Testis (tissue), 2 donors: ENCODE measurements around the gene RIMS3.

ENCODE experiments used
- CTCF ChIP-seq, 3 experiments: fragments of 450-650 bp in 2 of 3; fragments of 200-600 bp in 1 of 3; sonication (generic) in 1 of 3; IDR thresholded peaks; one replicate each; pipeline ENCODE4 v1.5.1; 2016 to 2019; ENCODE audit warnings: antibody characterized with exemption in 3 of 3, mild to moderate bottlenecking in 2 of 3, moderate library complexity in 1 of 3
- POLR2A ChIP-seq: fragments of 450-650 bp; IDR thresholded peaks from one replicate; pipeline ENCODE4 v1.6.1; 2017; ENCODE audit warnings: antibody characterized with exemption, mild to moderate bottlenecking, moderate library complexity

GRCh38 chr1:40665335-40666171 lies at the start of gene RIMS3:
- no peak for TF ChIP-seq POLR2A
- TF ChIP-seq CTCF (IDR thresholded peaks at IDR 0.05): no peak
